CD4-positive, alpha-beta T cell treated with Interleukin-10 for 1 hour (primary cell): Measurements from ENCODE around the gene MYO1D.

Source experiments
- DNase-seq: peaks from one replicate; pipeline ENCODE4 v3.0.0-alpha.2; 2020

The MYO1D gene

GRCh38 chr17:32854207-32854606 lies 22.7 kb downstream of the MYO1D start:
- no peak for DNase-seq

GRCh38 chr17:32852811-32853210 lies 24.1 kb downstream of the MYO1D start:
- DNase-seq = no peak

- DNase-seq = no peak
These were observed 27.0 kb downstream of the MYO1D start for GRCh38 chr17:32849879-32850278.

- no peak for DNase-seq
These were observed 28.9 kb downstream of the MYO1D start for GRCh38 chr17:32847977-32848376.

- no peak for DNase-seq
These were observed 30.8 kb downstream of the MYO1D start for GRCh38 chr17:32846143-32846542.

- no peak for DNase-seq
These were observed 36.7 kb downstream of the MYO1D start for GRCh38 chr17:32840241-32840640.

GRCh38 chr17:32836527-32836926 lies 40.4 kb downstream of the MYO1D start:
- no peak for DNase-seq

- no peak for DNase-seq
These were observed 41.6 kb downstream of the MYO1D start for GRCh38 chr17:32835291-32835761.

- no peak for DNase-seq
These were observed 42.8 kb downstream of the MYO1D start for GRCh38 chr17:32834104-32834503.

- no peak for DNase-seq
These were observed 43.4 kb downstream of the MYO1D start for GRCh38 chr17:32833526-32833925.

- DNase-seq = no peak
These were observed 43.8 kb downstream of the MYO1D start for GRCh38 chr17:32833076-32833475.

GRCh38 chr17:32831627-32832243 lies 45.2 kb downstream of the MYO1D start:
- DNase-seq = no peak

GRCh38 chr17:32831223-32831622 lies 45.7 kb downstream of the MYO1D start:
- DNase-seq = no peak

- no peak for DNase-seq
These were observed 48.1 kb downstream of the MYO1D start for GRCh38 chr17:32828822-32829221.

GRCh38 chr17:32827227-32827626 lies 49.7 kb downstream of the MYO1D start:
- DNase-seq = no peak

GRCh38 chr17:32826076-32826475 lies 50.8 kb downstream of the MYO1D start:
- no peak for DNase-seq

GRCh38 chr17:32824334-32824733 lies 52.6 kb downstream of the MYO1D start:
- DNase-seq = no peak

GRCh38 chr17:32822996-32823395 lies 53.9 kb downstream of the MYO1D start:
- DNase-seq = no peak

GRCh38 chr17:32821987-32822934 lies 54.7 kb downstream of the MYO1D start:
- peak; percentile 5 for DNase-seq

GRCh38 chr17:32820440-32820839 lies 56.5 kb downstream of the MYO1D start:
- no peak for DNase-seq

- no peak for DNase-seq
These were observed 57.1 kb downstream of the MYO1D start for GRCh38 chr17:32819787-32820186.

- DNase-seq = no peak
These were observed 57.9 kb downstream of the MYO1D start for GRCh38 chr17:32819035-32819434.

GRCh38 chr17:32815460-32815859 lies 61.5 kb downstream of the MYO1D start:
- DNase-seq = no peak

- DNase-seq = no peak
These were observed 62.1 kb downstream of the MYO1D start for GRCh38 chr17:32814836-32815235.
